Urothelium cell line (cell line): Measurements from ENCODE around the gene ZC3H6.
"Not testable (repeated sequence)": the region's sequence is repeated elsewhere in the genome, so short reads cannot be mapped to it uniquely, and the experiment has no call there.

Experiments used
- DNase-seq: peaks from one replicate; pipeline ENCODE4 v3.0.0; 2011; ENCODE audit warnings: low spot score, mixed read lengths
- FAIRE-seq: peaks from 2 replicates; lab custom pipeline; 2011; peaks lifted over from hg19 to GRCh38; lab: Jason Lieb, UNC

ZC3H6 gene

DNA sequence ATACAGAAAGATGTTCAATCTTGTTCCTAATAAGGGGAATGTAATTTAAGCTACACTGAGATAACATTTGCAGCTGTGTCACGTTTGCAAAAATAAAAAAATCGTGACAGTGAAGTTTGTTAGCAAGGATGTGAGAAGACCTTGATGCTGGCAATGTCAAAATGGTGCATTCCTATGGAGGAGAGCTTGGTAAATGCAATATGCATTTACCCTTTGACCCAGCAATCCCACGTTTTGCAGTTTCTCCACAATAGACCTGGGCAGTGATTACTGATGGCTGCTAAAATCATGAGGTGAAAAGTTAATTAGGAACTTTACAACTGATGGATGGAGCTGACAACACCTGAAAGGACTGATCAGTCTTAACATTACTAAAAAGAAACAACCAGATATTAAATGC lies 43.1 kb downstream of the ZC3H6 start:
- no peak for DNase-seq
- no peak for FAIRE-seq

DNA sequence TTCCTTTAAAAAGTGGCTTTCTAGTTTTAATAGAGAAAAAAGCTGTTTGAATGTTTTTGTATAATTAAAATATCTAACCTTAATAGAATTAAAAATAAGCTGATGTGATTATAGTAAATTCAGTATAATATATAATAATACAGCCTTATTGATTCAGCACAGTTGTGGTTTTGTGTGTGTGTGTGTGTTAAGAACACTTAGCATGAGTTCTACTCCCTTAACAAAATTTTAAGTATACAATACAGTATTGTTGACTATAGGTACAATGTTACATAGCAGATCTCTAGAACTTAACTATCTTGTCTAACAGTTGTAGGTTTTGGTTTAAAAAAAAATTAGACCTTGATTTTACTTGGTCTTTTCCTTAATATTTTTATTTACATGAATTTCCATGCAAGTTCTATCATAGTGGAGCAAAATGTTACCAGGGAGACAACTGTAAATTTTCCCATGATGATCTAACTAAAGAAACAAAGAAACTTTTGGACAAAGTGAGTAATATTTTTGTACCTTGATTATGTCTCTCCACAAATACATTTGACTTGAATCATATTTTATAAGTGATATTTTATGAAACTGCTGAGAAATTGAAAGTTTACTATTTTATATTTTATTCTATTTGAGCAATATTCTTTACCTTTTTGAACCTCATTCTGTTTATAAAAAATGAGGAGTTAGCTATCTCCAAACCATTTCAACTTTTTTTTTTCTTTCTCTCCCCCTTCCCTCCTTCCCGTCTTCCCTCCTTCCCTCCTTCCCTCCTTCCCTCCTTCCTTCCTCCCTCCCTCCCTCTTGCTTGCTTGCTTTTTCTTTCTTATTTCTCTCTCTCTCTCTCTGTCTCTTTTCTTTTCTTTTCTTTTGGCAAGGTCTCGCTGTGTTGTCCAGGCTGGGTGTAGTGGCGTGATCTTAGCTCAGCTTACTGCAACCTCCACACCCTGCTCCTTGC lies 46.3 kb downstream of the ZC3H6 start:
- DNase-seq = no peak
- FAIRE-seq = no peak

DNA sequence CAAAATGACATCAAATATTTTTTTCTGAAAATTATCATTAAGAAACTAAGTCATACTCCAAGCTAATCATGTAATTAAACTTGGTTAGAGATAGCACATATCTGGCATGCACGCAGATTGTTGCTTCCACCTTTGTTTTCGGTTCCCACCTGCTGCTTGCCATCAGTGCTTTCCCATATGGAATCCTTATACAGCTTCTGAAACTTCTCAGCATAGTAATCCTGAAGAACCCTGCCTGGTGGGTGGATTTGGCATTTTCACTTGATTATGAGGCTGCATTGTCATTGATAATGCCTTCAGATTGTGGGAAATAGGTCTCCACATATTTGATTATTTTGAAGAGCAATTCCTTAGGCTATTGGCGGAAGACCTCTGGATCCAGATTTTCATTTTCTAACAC lies 47.5 kb downstream of the ZC3H6 start:
- DNase-seq = no peak
- no peak for FAIRE-seq

DNA sequence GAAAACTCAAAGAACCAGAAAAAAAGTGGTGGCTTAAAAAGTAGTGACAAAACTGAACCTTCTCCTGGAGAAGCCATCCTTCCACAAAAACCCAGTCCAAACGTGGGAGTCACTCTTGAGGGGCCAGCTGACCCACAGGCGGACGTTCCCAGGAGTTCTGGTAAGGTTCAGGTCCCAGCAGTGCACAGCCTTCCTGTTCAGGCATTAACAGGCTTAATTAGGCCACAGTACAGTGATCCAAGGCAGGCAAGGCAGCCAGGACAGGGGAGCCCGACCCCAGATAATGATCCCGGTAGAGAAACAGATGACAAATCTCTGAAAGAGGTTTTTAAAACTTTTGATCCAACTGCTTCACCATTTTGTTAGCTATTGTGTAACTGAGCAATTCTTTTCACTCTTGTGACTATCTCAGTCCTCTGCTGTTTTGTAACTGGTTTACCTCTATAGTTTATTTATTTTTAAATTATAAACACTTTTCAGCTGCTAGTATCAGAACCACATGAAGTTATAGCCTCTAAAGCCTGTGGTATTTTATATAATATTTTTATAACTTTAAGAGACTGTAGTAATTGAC lies 56.8 kb downstream of the ZC3H6 start:
- FAIRE-seq (no peak), DNase-seq (no peak)

DNA sequence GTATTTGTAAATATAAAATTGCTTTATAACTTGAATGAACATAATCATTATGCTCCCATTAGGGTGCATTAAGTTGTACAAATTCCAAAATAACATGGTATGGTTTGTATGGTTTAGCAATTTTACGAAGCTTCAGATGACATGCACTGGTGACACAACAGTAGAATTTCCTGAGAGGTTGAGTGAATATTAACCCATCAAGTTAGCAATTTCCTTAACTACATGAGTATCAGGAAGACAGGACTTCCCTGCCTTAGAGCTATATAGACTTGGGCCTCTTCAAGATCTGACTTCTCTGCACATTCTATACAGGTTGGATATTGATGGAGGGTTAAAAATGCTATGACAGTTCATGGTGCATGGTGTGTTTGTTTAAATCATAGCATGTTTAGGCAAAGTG lies 60.2 kb downstream of the ZC3H6 start:
- no peak for DNase-seq
- FAIRE-seq = peak; percentile 61

DNA sequence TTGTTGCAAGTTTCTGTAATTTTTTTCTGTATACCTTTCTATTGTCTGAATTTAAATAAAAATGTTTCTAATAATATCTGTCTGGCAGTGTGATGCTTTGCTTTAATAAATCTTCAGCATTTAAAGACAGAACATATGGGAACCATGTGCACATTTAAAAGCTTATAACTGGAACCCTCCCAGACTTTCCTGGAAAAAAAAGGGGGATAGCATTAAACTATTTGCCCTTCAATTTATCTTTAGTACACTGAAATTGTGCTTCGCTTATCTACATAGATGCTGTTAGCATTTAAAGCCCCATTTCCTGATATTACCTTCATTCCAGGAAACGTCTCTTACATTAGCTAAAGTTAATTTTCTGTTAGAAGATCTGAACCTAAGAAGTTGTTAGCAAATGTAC lies 64.6 kb downstream of the ZC3H6 start:
- no peak for DNase-seq

DNA sequence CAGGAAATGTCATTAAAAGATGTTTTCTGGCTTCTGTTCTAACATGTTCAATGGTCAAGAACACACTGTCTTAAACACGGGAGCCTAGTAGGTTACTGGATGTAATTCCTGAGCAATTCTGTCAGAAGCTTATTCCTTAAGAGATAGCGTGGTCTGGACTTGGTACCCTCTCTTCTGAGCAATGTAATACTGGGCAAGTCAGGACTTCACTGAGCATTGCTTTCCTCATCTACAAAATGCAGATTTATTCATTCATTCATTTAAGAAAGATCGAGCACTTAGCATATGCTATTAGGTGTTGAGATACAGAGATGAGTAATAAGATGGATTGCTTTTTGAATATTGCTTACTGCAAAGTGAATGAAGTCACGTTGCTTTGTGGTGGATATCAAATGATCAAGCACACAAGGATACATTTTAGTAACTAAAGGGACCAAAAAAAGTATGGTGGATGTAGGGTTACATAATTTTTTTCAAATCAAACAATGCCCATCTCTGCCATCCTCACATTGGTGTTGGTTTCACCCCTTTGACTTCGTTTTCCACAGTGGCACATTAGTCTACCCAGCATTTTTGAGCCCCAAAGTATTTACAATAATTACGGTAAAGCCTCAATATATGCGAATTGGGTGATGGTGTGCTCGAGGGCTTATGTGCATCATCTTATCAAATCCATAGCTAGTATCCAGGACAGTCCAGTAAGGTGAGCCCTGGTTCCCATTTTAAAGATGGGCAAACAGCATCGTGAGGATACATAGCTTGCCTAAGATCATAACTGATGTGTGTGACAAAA lies 65.3 kb downstream of the ZC3H6 start:
- no peak for DNase-seq
- FAIRE-seq = peak; percentile 27

More for the DNA sequence above, 64.6 kb downstream of the ZC3H6 start:
- no peak for FAIRE-seq

DNA sequence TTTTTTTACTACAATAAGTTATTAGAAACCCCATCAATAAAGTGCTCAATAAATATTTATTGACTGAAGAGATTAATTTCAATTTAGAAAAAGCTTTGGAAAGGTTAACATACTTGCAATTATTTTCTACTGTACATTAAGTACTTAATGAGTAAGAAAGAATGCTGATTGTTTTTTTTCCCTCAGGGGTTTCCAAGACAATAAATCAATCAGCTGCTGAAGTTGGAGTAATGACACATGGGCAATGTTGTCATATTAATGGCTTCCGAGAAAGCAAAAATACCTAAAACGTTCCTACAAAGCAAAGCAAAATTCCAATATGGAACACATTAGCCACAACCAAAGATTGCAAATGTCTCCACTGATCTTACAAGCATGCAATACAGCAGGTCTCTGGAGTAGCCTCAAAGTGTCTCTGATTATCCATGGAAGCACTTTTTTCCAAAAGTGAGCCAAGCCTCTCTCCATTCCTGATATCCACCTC lies 66.7 kb downstream of the ZC3H6 start:
- FAIRE-seq = no peak
- DNase-seq = no peak

DNA sequence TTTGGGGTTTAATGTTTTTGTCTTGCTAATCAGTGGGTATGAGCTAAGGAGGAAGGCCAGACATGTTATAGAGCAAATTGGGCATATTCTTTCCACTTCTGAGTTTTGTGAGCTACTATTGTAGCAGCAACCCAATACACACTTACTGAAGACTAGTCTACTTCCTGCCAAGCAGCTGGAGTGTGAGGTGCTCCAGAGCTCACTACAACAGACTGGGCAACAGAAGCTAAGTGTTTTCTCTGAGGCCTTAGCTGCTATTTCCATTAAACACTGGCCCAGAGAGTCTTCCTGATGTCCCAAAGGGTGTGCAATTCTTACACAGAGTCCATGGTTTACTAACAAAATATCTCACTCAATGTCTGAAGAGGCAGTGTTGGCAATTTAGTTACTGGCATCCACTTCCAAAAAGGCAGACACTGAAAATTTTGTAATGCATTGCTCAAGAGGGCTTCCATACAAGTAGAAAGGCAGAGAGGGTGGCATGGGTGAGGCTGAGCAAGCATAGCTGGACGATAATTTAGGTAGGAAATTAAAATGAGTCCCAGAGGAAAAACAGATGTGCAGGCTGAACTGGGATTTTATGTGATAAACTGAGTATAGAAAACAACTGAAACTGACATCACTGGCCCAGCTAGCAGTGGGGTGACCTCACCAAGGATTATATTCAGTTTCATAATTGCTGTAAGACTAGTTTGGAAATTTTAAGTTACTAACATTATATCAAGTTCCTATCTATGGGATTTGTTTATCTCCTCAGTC lies 68.6 kb downstream of the ZC3H6 start:
- FAIRE-seq (no peak), DNase-seq (no peak)

DNA sequence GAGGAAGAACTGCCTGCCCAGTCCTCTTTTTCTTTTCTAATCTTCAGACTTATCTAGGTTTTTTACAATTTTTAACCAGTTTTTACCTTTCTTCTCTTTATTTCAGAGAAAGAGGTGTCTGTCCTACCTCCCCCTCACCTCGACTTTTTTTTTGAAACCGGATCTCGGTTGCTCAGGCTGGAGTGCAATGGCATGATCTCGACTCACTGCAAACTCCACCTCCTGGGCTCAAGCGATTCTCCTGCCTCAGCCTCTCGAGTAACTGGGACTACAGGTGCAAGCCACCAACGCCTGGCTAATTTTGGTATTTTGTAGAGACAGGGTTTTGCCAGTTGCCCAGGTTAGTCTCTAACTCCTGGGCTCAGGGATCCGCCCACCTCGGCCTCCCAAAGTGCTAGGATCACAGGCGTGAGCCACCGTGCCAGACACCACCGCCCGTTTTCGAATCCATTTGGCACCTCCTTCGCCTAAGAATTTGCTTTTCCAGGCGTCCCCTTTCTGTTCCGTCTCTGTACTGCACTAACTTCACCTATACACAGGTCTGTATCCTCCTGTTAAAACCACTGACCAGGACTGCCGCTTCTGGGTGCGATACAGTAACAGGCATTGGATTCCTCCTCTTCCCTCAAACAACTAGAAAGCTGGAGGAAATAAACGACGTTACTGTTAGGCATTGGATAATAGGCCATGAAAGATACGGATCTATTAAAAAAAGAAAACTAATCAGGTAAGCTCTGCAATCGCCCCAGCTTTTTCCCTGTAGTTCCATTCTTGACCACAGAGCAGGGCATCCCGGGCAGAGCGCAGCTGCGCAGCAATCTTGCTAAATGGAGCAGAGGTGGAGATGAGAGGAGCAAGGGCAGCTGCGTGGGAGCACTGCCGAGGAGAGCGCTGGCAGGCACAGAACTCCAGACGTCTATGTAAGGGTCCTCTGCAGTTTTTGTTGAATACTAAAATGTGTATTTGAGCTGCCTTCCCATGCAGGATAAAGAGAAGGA lies 69.9 kb downstream of the ZC3H6 start:
- DNase-seq (no peak), FAIRE-seq (no peak)

DNA sequence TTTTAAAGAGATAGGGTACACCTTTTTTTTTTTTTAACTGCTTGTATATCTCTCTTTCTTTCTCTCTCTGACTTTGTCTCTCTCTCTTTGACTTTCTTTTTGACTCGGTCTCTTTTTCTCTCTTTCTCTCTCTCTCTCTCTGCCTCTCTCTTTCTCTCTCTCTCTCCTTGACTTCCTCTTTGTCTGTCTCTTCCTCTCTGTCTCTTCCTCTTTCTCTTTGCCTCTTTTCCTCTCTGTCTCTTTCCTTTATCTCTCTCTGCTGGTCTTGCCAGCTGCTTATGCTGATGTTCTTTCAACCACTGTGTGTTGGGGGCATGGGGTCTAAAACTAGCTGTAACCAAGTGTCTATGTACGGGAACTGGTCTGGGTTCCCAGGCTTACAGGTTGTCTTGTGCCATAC lies 76.9 kb downstream of the ZC3H6 start:
- not testable (repeated sequence) for FAIRE-seq

DNA sequence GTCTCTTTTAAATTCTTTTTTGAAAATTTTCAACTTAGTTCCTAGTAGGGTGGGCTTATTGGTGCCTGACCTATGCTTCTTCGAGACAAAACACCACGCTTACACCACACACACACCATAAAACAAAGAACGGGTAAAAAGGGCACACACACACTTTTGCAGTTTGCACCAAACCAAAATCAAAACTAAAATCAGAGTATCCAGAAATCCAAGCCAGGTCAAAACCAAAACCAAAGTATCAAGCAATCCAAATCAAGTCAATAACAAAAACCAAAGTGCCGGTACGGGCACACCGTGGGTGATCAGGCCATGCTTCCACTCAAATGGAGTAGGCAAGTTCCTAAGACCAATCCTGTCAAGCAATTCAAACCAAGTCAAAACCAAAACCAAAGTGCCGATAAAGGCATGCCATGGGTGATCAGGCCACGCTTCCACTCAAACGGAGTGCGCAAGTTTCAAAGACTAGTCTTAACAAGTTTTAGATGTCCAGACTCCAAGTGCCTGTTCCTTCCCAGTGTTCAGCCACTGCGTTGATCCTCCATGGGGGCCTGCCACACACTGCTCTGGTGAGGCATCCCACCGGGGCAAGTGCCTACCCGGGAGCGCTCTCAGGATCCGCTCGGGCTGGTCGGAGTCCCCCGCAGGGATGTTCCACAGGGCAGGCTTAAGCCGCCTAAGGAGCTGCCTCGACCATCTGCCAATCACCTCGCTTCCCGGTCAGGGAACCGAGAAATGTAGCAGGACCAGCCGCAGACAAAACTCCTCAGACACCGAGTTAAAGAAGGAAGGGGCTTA lies 77.6 kb downstream of the ZC3H6 start:
- DNase-seq, FAIRE-seq: not testable (repeated sequence)

More for the DNA sequence above, 76.9 kb downstream of the ZC3H6 start:
- DNase-seq = not testable (repeated sequence)

DNA sequence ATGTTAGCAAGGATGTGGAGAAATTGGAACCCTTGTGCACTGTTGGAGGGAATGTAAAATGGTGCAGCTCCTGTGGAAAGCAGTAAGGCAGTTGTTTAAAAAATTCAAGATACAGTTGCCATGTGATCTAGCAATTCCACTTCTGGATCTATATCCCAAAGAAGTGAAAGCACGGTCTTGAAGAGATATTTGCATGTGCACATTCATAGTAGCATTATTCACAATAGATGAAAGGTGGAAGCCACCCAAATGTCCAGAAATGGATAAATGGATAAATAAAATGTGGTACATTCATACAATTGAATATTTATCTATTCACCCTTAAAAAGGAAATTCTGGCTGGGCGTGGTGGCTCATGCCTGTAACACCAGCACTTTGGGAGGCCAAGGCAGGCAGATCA lies 78.9 kb downstream of the ZC3H6 start:
- not testable (repeated sequence) for DNase-seq, FAIRE-seq

DNA sequence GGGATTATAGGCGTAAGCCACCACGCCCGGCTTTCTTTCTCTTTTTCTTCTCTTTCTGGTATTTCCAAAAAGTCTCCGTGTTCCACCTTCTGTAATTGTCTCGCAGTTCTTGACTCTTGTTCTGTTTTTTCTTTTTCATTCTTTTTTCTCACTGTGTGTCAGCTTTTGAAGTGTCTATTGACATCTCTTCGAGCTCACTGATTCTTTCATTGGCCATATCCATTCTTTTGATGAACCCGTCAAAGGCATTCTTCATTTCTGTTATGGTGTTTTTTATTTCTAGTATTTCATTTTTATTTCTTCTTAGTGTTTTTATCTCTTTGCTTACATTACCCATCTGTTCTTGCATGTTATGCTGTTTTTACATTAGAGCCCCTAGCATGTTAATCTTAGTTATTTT lies 84.7 kb downstream of the ZC3H6 start:
- FAIRE-seq, DNase-seq: not testable (repeated sequence)
